Vagina (tissue), 2 donors: Measurements from ENCODE around the gene CFAP73.

ENCODE experiments used
- CTCF ChIP-seq, 3 experiments: fragments of 450-650 bp in 2 of 3; fragments of 200-600 bp in 1 of 3; sonication (generic) in 1 of 3; IDR thresholded peaks; one replicate each; pipeline ENCODE4 v1.5.1; 2017 to 2019; ENCODE audit warnings: antibody characterized with exemption in 3 of 3, mild to moderate bottlenecking in 2 of 3, moderate library complexity in 2 of 3
- POLR2A ChIP-seq, 2 donors: fragments of 450-650 bp; IDR thresholded peaks; one replicate each; pipeline ENCODE4 v1.6.1; 2017; ENCODE audit warnings: antibody characterized with exemption in 2 of 2, mild to moderate bottlenecking in 2 of 2, moderate library complexity in 2 of 2

GRCh38 chr12:113197518-113198077, 48.1 kb downstream of the CFAP73 start:
- TF ChIP-seq POLR2A (IDR thresholded peaks at IDR 0.05) (no peak), CTCF (IDR thresholded peaks at IDR 0.05) (no peak)
